NCI-H146 (cell line): ENCODE results near the gene APPL1.
"Not testable (repeated sequence)": the region's sequence is repeated elsewhere in the genome, so short reads cannot be mapped to it uniquely, and the experiment has no call there.

Source experiments
- DNase-seq: peaks from one replicate; lab custom pipeline; 2025; lab: John Stamatoyannopoulos, UW

The APPL1 gene

DNA sequence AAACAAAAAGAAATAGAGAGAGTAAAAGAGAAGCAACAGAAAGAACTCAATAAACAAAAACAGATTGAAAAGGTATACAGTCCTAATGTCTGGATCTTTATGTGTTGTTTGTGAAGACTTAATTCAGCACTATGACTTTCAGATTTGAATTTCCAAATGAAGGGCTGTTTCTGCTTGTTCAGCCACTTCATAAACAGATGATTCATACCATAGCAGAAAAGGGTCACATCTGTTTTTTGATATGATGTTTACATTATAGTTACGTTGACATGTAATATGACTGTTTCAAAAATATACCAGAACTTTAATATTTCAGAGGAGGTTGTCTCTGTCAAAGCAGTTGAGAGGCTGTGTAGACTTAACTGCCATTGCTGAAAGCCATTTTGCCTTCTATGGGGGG lies 40.9 kb downstream of the APPL1 start:
- DNase-seq, result no peak

DNA sequence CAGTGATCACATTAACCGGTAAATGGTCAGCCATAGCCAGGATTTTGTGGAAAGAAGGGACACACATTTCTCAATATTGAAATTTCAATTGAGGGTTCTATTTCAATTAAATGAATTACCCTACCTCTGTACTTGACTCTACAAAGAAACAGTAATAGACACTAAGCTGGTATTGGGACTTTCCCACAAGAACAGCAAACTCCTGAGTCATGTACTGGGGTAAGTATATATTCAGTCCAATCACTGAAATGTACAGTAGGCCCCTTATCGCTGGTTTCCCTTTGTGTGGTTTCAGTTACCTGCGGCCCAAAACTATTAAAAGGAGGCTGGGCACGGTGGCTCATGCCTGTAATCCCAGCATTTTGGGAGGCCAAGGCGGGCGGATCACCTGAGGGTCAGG lies 47.3 kb downstream of the APPL1 start:
- DNase-seq, result no peak

DNA sequence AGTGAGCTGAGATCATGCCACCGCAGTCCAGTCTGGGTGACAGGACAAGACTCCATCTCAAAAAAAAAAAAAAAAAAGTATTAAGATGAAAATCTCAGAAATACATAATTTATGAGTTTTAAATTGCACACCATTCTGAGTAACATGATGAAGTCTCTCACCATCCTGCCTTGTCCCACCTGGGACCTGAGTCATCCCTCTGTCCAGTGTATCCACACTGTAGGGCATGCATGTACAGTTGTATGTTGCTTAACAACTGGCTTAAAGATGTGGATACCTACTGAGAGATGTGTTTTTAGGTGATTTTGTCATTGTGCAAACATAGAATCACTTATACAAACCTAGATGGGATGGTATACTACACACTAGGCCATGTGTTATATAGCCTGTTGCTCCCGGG lies 47.9 kb downstream of the APPL1 start:
- DNase-seq, result no peak

DNA sequence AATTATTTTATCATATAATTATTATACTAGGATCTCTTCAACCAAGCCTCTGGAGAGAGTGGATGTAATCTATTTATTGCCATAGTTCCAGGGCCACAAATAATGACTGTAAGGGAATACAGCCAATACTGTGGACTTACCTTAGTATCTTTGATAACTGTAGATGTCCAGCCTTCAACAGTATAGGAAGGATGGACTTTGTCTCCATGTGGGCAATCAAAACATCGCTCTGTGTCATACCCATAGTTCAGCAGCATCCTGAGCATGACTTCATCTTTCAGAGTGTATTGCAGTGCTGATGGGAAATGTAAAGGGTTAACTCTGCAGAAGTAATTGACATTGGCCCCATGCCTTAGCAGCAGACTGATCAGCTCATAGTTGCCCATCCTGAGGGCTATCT lies 50.7 kb downstream of the APPL1 start:
- DNase-seq, result no peak

DNA sequence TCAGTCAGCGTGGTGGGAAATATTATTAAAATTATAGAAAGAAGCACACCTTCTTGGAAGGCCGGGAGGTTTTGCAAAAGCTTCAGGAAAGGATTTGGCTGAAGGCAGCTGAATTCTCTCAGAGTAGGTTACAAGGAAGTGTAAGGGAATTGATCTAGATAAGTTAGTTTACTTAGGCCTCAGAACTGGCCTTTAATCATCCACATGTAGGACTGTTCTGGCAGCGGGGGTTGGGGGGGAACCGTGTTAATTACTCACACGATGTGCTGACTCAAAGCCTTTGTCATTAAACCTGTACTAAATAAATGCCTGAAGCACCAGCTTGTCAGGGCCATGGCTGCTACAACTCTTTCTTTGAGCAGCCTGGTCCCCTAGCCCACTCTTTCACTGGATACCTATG lies 52.2 kb downstream of the APPL1 start:
- no peak for DNase-seq

DNA sequence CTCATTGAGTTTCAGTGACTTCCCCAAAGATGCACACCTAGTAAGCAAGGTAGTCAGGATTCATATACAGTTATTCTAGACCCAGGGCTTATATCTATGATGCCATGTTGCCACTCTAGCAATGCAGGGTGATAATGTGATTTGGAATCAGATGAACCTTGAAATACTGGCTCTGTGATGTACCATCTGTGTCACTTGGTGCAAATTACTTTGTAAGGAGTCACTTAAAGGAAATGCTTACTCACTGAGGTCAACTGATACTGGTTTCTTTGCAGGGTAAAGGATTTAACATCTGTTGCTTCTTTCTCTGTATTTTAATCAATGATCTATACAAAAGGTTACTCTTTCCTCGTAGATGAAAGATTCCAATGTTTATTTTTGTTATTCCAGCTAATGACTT lies 54.2 kb downstream of the APPL1 start:
- DNase-seq, result no peak

DNA sequence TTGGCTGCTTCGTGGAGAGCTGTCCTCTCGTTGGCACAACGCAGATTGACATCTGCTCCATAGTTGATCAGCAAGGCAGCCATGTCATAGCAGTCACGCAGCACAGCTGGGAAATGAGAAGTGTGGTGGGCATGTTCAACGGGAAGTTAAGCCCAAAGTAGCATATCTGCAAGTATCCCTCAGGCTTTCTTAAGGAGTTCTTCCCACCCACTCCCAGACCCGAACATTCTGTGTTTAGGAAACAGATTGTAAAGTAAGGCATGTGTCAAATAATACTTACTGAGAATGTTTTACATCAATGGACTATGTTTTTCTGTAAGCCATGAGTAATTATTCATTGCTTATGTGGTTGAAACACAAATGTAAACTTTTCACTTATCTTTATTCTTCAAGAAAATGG lies 55.8 kb downstream of the APPL1 start:
- DNase-seq, result no peak

DNA sequence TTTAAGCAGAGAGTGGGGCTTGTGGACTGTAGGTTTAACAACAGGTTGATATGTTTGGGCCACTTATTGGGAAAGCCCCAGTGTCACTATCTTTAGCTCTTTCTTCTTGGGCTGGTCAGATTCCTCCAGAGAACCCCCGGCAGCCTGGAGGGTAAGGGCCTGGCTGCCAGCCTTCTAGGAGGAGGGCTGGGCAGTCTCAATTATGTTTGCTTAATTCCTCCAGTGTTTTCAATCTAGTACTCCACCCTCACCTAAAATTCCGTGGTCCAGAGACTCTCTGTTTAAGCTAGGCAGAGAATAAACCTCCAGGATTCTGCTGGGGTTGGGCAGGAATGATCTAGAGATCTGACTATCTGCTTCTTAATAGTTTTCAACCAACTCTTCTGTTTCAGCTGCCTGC lies 59.7 kb downstream of the APPL1 start:
- no peak for DNase-seq

DNA sequence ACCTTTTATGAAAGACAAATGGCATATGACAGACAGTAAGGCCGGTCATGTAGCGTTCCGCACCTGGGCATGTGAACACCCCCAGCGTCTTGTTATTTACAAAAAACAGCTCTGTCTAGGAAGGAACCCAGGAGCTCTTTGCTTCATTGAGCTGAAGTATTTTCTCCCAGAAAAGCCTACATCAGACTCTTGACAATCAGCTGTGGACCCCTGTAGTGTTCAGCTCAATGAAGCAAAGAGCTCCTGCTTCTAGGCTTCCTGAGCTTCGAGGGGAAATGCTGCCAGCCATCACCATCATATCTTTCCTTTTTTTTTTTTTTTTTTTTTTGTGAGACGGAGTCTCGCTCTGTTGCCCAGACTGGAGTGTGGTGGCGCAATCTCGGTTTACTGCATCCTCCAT lies 60.9 kb downstream of the APPL1 start:
- no peak for DNase-seq

DNA sequence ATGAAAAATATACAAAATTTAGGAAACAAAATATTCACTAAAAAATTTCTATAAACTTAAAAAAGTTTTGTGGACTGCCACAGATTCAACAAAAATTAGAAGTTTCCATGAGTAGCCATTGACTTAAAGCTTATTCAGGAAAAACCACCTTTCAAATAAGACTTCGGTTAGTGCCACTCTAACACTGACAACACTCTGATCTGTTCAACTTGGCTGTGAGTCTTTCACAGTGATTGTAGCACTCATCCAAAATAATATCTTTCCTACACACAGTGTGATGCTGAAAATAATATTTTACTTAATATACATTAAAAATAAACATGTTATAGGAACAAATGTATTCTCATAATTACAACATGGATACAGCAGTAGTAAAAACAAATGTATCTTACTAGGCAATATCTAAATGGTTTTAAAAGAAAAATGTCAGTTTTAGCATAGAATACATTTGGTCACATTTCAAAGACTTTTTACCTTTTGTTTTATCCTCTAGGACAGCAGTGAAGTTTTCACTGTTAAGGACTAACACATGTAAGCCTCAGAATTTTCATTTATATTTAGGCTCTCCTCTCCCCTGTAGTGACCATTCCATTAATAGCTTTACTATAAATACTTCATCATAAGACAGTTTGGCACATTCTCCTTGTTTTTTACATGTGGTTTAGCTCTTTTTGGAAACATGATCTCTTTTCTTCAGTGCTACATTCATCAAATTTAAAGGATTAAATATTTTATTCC lies 64.8 kb downstream of the APPL1 start, which contains the start of gene ASB14:
Gene ASB14 (minus strand): TSS at position 527 of the 738 bp plus-strand sequence. CDS start 652 bp downstream, outside the sequence.
- no peak for DNase-seq

DNA sequence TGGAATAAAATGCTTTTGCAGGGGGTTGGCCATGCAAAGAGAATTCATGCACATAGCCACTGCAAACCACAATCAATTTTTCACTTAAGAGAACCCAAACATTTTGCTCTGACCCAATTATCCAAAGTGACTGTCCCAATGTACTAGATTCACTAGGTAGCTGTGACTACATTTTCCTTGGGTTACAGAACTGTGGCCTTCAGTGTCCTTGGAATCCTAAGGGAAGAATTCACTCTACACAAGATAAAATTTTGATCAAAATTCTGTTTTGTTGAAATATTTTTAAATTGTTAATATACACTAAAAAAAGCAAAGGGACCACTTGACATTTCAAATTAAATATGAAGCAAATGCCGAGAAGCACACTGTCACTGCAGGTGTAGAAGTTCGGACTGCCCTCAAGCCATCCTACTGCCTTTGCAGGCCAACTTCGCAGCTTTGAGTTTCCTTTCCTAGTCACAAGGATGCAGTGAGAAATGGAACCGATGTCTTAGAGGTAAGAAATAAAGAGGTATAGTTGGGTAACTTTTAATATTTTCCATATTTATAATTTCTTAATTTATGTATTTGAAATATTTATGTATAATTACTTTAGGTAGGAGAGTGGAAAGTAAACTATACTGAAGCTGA lies 65.5 kb downstream of the APPL1 start:
- no peak for DNase-seq

DNA sequence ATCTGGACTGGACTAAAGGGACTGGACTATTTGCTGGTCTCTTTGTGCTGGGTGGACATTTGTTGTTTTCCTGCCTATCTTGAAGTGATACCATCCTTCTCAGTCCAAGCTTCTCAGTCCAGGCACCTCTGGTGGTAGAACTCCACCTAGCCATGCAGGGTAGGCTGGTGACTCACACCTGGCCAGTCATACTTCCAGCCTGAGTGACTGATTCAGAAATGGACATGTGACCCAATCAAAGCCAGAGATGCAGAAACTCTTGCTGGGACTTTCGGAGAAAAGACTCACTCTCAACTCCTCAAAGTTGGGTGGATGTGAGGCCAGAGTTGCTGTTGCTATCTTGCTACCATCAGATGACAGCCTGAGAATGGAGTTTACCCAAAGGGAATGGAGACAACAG lies 70.5 kb downstream of the APPL1 start:
- no peak for DNase-seq

DNA sequence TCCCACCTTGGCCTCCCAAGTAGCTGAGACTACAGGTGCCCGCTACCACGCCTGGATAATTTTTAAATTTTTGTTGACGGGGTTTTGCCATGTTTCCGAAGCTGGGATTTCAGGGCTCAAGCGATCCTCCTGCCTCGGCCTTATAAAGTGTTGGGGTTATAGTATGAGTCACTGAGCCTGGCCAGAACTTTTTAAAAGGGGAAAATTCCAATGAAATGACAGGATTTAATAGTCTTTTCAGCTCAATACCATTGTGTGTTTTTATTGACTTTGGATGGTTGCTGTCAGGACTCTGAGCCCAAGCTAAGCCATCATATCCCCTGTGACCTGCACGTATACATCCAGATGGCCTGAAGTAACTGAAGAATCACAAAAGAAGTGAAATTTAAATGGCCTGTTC lies 76.0 kb downstream of the APPL1 start:
- not testable (repeated sequence) for DNase-seq

DNA sequence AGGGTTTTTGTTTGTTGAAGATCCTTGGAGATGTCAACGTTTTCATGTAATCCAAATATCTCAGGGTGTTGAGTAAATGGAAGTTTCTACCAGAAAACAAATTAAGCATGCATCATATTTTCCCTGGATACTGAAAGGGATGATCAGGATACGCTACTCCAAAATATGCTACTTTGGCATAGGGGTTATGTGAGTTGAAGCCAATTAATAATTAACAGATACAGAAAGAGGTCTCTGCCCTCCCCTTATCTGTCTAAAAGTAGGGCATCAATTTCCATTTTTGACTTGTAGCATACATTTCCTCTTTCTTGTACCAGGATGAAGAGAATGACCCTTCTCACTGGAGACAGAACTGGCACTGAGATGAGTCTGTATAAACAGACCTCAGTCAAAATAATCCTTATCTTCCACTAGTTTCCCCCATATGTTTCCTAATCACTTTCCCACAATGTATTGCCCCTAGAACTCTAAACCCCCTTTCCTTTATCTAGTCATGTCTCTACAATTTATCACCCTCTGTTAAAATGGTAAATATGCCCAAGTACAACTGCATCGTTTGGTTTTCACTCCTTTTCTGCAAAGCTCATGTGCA lies 82.3 kb downstream of the APPL1 start:
- DNase-seq, result no peak

DNA sequence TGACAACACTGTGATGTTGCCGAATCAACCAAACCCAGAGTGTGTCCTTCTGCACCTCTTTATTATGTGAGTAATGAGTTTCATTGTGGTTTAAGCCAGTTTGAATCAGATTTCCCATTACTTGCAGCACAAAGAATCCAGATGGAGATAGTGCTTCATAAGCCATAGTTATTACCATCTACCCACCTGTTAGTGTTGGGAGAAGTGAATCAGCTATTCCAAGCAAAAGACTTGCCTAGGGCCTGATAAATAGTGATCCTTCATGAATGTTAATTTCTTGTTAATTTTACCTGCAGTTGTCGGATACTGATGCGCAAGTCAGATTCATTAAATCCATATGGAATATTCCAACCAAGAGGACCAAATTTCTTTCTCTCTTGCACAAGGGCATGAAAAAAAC lies 86.7 kb downstream of the APPL1 start:
- no peak for DNase-seq
